Stimulated activated CD8-positive, alpha-beta memory T cell treated with anti-CD3 and anti-CD28 coated beads, Interleukin-4, amount 100 ng/mL, for 4 hours (primary cell): ENCODE measurements around the gene USP3.

Source experiments
- DNase-seq, 2 donors: peaks; one replicate each; pipeline ENCODE4 v3.0.0-alpha.2; 2020; ENCODE audit warnings: low read depth in 2 of 2, low spot score in 1 of 2

The USP3 gene

DNA sequence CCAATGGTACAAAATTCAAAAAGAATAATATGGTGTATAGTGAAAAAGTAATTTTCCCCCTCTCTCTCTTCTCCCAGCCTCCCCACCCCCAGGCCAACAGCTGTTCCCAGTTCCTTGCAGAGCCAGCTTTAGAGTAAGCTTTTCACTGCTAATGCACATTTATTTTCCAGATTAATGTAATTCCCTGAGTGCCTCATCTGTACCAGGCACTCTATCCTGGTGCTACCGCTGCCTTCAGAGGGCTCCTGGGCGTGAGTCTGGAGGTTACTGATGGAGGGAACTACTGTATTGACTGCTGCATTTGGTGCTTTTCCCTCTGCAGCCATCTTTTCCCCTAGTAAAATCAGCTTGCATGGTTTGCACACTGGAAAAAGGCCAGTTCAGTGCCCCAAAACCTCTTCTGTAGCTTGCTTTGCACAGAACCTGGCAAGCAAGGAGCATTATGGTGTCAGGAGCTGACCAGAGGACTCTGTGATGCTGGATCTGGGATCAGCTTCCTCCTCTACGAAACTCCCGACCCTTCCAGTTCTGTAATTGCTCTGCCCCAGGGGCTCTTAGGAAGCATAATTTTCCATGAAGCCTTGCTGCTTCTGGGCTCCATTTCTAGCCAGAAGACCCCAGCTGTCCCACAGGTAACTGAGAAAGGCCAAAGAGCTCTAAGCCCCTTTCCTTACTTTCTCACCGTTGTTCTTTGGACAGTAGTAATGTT lies 8.5 kb upstream of the USP3 start:
- no peak for DNase-seq

DNA sequence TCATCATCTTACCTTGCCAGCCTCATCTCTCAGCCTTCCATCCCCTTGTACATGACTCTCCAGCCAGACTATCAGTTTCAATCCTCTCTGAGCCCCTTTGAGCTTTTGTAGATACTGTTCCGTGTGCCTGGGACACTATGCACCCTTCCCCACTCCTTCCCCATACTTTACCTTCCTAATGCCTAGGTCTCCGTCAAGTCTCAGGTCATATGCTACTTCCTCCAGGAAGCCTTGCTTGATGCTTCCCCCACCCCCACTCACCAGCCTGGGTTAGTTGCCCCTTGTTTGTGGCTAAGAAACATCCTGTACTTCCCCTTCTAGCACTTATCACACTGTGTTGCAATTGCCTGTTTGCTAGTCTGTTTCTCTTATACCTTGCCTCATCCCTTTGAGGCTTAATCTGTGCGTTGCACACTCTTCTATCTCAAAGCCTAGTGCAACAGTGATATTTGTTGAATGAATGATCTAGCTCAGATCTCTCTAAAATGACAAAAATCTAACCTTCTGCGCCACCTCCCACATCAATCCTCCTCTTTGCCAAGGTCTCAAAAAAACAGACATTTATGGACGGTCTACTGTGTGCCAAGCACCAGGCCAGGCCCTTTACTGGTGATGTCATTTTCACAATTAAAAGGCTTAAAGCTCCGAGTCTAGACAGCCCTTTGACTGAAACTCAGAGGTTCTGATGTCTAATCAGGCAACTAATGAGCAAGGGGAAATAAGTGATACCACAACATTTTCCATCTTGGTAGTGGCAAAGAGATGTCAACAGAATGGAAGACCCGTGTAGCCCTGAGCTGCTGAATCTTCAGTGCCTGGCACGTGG lies 6.5 kb upstream of the USP3 start:
- peak; percentile 37 to 60 for DNase-seq

DNA sequence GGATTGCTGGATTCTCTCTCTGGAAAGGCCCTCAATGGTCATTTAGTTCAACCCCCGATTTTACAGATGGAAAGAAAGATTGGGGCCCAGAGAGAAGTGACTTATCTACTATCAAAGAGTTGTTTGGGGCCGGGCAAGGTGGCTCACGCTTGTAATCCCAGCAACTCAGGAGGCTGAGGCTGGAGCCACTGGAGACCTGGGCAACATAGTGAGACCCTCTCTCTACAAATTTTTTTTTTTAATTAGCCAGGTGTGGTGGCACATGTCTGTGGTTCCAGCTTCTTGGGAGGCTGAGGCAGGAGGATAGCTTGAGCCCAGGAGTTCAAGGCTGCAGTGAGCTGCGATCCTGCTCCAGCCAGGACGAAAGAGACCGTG lies 5.2 kb upstream of the USP3 start:
- no peak for DNase-seq

DNA sequence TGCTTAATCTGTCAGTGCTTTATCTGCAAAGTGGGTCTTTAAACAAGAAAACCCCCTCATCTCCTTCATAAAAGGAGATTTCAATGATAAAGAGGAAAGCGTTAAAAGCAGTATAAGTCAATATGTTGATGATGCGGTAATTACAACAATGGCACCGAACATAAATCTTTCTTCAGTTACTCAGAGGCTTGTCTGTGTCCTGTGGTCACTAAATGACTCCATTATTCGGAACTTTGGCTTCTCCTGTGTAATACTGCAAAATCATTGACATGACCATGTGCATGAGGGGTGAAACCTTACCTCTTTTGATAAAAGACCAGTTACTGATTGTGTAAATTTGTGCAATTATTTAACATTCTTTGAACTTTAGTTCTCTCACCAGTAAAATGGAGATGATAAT lies 4.8 kb upstream of the USP3 start:
- DNase-seq, result no peak

DNA sequence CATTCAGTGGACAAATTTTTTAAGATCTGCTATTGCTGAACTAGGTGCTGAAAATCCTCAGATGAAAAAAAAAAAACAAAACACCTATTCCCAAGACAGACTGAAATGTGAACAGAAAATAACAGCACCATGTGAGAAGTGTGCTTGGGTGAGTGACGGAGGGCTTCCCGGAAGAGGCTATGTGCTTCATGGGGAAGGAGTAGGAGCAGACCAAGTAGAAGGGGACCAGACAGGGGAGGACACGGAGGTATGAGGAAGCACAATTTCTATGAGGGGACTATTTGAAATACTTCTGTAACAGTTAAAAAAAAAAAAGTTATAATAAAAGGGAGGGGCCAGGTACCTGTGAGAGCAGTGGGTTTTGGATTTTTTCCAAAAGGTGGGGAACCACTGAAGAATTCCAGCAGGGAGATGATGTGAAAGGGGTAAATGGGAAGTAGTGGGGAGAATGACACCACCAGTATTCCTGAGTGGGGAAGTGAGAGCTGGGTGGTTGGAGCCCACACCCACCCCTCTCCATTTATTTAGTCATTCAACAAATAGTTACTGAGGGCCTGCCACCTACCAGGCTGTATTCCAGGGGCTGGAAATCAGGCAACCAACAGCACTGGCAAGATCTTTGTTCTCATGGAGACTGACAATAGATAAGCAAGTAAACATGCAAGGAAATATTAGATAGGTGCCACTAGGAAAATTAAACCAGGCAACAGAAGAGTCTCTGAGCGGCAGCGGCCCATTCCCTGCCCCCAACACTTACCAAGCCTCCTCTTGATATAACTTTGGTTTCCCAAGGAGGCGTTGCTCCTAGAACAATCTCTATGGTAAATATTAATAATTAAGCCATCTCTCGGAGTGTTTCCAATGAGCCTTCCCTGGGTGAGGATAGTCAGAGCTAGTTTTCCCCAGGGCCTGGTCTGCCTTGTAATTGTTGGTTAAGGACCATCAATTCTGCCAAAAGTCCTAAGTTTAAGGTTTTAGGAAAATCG lies 3.8 kb upstream of the USP3 start:
- no peak for DNase-seq

DNA sequence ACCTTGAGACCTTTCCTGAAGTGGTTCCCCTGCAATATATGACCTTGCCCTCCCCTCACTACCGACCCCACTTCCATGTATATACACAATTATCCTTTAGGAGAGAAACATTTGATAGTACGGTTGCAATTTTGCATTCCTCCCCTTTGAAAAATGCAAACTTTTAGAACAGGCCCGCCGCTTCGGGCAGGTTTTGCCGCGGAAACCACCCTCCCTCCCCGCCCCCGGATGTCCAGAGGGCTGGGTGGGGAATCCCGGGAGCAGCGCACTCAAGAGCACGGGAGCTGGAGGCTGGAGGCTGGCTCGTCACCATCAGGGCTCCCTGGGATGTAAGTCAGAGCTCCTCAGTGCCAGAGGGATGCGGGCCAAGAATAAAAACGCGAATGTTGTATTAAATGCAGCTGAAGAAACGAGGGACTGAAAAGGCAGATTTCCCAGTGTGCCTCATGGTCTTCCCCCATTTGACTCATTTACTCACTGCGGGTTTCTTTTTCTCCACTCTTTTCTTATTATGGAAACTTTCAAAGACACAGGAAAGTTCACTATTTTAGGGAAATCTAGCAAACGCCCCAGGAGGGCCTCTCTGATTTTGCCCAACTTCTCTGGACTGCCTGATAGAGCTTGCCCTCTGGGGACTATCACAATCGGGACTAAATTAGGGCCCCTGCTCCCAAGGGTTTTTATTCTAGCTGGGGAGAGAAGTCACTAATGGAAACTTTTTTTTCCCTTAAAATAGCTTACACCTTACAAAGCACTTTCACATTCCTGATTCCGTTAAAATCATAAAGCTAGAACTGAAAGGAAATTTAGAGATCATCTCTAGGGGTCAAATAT lies 2.9 kb upstream of the USP3 start:
- DNase-seq, result no peak

DNA sequence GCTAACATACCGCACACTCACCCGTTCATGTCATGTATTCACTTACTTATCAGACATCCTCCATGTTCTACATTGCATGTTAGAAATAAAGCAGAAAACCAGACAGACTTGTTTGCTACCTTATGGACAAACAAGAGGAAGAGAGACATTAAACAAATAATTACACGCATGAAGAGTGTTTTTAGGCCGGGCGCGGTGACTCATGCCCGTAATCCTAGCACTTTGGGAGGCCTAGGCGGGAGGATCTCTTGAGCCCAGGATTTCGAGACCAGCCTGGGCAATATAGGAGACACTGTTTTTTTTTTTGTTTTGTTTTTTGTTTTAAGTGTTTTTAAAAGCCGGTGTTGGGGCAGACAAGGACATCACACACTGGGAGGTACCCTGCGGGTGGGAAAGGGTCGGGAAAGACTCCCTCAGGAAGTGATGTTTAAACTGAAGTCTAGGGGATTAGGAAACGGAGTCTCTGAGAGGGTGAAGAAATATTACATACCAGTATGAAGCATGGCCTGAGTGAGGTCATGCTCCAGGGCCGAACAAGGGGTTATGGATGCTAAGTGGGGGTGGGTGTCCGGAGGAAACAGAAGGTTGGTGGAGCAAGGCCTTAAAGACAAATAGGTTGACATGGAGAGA lies 2.1 kb upstream of the USP3 start:
- DNase-seq, result no peak

DNA sequence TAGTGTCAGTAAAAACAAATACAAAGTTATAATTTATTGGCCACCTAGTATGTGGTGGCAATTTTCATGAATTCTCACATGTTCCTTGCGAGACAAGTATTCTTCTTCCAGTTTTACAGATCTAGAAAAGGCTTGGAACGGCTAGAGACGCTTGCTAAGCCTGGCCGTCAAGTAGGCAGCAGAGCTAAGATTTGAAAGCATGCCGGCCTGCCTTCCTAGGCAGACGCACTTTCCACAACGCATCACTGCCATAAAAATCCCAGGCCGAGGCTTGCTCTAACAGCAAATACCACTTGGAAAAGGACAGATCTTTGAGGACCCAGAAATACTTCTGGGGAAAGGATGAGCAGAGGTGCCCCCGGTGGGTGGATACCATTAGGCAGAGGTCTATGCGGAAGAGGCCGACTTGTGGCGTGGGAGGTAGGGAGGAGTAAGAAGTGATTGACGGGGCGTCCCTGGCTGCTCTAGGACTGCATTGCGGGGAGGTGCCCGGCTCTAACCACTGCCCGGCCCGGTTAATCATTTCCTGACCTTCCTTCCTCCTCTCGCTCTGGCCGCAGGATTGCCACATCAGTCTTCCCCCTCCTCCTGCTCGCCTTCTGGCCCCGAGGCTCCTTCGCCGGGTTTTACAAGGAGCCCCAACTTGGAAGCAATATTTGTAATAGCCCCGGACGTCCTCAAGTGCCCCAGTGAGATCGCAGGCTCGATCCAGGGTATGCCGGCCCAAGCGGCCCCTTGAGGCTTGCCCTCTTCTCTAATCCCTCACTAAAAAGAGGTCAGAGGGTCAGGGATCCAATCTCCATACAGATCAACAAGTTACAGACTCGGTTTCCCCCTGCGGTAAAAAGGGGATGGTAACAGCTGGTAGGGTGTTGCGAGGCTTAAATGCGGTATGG lies 1.3 kb upstream of the USP3 start:
- peak; percentile 51 to 67 for DNase-seq

DNA sequence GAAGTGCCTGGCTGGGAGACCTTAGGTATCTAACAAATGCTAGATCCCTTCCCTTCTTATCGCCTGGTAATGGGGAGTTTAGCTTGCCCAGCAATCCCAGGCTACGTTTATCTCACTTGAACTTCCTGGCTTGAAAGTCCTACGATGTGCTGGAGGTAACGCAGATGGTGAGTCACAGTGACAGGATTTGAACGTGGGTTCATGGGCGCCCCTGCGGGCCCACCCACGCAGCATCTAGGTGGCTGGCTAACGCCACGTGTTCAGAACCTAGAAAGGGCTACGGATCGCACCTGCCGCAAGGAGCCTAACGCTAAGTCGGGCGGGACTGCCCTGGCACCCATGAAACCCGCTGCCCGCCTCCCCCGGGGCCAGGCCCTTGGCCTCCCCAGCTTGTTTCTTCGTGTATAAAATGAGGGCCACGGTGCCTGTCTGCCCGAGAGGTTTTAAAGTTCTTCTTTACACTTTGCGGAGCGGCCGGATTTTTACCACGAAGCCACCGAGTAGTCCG lies 600 bp upstream of the USP3 start:
- peak; percentile 76 to 89 for DNase-seq

DNA sequence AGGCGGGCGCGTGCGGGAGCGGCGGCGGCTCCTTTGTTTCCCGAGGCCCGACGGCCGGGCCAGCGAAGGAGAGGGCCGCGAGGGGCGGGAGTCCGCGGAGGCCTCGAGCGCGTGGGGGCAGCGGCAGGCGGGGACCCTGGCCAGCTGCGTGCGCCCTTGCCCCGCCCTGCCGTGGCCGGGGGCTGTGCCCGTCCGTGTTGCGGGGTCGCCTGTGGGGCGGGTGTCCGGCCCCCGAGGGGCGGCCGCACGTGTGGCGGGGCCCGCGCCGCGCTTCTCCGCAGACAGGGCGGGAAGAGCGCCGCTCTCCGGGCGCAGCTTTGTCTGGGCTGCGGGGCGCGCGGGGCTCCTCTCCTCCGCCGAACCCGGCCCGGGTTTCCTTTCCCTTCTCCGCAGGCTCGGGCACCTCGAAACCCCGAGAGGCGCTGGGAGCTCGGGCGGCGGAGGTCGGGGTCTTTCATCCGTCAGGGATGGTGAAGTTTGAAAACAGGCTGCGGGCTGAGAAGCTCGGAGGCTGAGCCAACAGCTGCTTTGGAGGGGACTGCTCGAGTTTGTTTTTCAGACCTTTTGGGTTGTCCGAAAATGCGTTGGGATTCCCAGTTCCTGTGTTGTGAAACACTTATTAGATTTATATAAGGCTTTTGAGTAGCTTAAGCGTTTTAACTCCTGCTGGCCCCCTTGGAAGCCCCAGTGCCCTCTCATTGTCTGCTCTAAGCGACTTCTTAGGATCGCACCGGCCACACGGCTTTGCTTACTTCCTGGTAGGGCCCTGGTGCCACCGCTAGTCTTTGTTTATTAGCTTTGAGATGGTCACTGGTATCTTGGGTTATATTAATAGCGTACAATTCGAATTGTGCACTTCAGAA lies 817 bp downstream of the USP3 start:
- DNase-seq, result no peak

DNA sequence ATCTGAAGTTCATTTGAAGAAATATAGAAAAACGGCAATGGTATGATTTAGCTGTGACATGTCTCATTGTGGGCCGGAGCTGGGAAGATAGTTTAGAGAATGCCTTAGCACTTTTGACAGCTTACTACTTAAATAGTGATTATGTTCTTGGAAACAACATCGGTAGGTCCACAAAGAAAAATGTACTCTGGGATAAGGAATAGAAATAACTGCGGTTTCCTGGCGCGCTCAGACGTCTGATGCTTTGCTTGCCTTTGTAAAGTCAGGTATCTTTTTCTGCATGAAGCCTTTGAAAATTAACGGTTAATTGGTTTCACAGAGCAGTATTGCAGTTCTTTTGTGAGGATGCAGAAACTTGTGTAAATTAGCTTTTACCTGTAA lies 1.4 kb downstream of the USP3 start:
- no peak for DNase-seq

DNA sequence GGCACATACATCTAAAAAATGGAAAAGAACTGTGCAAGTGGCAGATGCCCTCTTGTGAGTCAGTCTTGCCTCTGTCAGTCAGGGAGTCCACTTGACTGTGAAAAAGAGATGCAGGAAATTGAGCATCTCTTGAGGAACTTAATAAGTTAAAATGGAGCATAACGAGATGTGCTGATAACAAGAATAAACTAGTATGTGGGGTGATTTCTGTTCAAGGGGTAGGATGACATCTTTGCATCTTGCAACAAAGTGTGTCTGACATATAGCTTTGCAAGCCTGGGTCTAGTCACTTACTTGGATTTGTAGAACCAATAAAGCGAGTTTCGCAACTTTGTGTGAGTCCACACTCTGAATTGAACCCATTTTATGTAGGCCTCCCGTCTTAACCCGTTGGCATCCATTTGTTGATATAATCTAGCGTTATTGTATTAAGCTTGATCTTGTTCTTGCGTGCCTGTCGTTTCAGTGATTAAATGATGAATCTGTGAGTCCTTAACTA lies 2.2 kb downstream of the USP3 start:
- no peak for DNase-seq

DNA sequence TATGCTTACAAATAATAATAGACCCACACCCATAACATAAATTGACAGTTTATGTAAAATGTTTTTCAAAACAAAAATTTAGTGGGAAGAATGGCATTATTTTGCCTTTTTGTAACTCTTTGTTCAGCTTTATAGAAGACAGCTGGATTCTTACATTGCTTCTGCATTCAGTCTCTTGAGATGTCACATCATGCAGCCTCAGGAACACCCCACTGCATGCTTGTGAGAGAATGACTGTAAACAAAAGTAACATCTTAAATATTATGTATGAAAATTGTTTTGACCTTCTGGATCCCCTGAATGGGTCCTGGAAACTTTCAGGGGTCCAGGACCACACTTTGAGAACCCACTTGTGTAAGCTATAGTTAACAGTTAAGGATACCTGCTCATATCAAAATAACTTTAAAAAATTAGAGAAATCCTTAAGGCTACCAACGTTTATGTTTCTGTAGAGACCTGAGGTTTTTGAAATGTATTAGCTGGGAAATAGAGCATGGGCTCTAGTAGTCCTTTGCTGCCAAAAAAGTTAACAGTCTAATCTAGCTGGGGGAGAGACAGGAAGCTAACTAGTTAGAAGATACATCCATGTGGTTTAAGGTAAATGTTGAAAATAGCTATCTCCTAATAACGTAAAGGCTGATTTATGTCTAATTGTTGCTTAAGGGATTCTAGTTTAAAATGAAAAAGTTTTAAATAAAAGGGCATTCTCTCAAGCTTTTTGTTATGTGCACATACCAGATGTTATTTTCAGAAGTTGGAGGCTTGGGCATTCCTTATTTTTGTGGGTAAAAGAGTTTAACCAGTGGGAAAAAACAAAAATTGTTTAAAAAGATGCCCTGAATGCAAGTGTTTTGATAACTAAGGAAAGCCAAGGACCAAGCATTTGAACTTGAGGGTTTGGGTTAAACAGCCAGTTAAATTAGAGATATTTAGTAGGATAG lies 3.8 kb downstream of the USP3 start:
- no peak for DNase-seq

DNA sequence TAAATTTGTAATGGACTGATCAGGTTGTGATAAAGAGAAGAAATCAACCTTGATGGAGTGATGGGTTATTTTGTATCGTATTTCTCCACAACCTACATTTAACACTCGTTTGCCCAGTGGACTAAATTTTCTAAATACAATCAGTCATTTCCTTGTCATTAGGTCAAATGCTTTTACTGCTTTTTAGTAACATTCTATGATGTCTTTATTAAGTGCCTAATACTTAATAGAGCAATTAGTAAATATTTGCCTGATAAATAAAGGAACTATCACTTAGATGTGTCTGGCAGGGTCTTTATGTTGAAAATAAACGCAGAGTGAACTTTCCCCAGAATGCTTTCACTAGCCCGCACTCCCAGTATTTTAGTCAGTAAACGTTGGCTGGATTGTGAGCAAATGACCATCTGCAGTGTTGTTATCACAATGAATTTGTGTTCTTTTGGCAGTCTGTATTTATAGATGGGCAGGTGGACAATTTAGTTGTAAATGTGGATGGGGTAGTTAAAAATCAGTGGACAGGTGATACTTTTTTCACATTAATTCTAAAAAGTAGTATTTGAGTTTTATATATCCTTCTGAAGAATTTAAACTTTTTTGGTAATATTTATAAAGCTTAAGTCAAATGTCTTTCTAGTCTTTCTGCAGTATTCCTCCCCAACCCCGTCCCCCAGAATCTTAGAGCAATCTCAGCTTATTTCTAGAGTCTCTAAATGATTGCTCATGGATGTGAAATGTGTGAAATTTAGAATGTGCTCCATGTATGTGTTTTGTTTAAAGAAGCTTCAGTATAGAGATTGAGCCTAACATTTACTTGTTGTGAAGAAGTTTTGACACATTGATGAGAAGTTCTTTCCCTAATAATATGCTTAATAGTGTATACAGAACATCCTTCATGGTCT lies 4.9 kb downstream of the USP3 start:
- no peak for DNase-seq
